HFF-Myc (cell line): ENCODE results near the gene CCDC8.

ENCODE experiments used
- DNase-seq: peaks from one replicate; pipeline ENCODE4 v3.0.0-alpha.2; 2011; ENCODE audit warnings: low read depth; ENCODE audit errors: extremely low read depth
- H3K4me3 ChIP-seq: replicated peaks from 2 replicates; pipeline ENCODE4 v1.5.1; 2011; ENCODE audit warnings: low read depth, mild to moderate bottlenecking, control low read depth, low read length
- CTCF ChIP-seq: IDR thresholded peaks from 2 replicates; pipeline ENCODE4 v1.5.1; 2012; ENCODE audit warnings: mild to moderate bottlenecking, low read depth, low read length, control low read depth; ENCODE audit errors: missing control alignments

CCDC8 gene

GRCh38 chr19:46386996-46387712, 26.2 kb downstream of the CCDC8 start:
- H3K4me3 ChIP-seq, result no peak overlapping the region
- TF ChIP-seq CTCF, result no peak
- DNase-seq, result no peak

DNA sequence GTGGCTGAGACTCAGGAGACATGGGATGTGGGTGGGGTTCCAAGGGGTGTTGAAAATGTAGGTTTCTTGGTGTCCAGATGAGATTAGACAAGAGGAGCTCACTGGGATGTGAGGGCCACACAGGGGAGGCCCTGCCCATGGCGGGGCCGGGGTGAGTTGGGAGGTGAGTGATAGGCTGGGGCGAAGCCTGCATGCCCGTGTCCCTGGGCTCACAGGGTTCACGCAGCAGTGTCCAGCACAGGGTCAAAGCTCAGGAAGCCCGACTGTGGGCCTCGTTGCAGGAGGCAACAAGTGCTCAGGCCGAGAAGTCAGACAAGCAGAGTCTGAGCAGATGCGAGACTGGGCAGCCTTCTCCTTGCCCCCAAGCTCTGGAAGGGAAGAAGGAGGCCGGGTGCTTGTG, 27.2 kb downstream of the CCDC8 start:
- H3K4me3 ChIP-seq, result no peak overlapping the region
- DNase-seq, result no peak
- no peak for TF ChIP-seq CTCF

DNA sequence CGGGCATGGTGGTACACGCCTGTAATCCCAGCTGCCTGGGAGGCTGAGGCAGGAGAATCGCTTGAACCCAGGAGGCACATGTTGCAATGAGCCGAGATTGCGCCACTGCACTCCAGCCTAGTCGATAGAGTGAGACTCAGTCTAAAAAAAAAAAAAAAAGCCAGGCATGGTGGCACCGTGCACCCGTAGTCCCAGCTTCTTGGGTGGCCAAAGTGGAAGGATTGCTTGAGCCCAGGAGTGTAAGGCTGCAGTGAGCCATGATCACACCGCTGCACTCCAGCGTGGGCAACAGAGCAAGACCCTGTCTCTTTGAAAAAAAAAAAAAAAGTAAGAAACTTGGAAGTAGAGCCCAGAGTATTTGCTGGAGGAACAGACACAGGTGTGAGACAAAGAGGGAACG, 27.7 kb downstream of the CCDC8 start:
- DNase-seq, result no peak
- no peak overlapping the region for H3K4me3 ChIP-seq
- TF ChIP-seq CTCF, result no peak

- no peak for TF ChIP-seq CTCF
- DNase-seq, result no peak
These were observed 29.0 kb downstream of the CCDC8 start for GRCh38 chr19:46384396-46384795.

GRCh38 chr19:46383846-46384245, 29.5 kb downstream of the CCDC8 start:
- no peak for DNase-seq
- no peak for TF ChIP-seq CTCF
- H3K4me3 ChIP-seq, result no peak overlapping the region

More at GRCh38 chr19:46384396-46384795, 29.0 kb downstream of the CCDC8 start:
- H3K4me3 ChIP-seq, result no peak overlapping the region

GRCh38 chr19:46383171-46383815, 30.1 kb downstream of the CCDC8 start:
- no peak for TF ChIP-seq CTCF
- DNase-seq, result no peak
- no peak overlapping the region for H3K4me3 ChIP-seq
